ENCODE data around the gene HACE1.

DNA sequence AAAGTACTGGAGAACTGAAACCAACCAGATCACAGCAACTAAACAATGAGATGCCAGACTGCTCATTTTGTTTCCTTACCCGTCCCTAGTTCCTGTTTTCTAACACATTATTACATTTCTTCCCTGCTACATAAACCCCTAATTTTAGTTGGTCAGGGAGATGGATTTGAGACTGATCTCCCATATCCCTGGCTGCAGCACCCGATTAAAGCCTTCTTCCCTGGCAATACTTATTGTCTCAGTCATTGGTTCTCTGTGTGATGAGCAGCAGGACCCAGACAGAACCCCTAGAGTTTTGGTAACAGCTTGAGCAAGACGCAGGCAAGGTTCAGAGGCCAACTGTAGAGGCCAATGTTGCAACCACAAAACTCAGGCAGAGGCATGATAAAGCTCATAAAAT is 28.3 kb upstream of the HACE1 start:
- TF ChIP-seq POLR2A (IDR thresholded peaks at IDR 0.05) (no peak), POLR2AphosphoS5 (IDR thresholded peaks at IDR 0.05) (no peak)
- TF ChIP-seq, protein P1, sequence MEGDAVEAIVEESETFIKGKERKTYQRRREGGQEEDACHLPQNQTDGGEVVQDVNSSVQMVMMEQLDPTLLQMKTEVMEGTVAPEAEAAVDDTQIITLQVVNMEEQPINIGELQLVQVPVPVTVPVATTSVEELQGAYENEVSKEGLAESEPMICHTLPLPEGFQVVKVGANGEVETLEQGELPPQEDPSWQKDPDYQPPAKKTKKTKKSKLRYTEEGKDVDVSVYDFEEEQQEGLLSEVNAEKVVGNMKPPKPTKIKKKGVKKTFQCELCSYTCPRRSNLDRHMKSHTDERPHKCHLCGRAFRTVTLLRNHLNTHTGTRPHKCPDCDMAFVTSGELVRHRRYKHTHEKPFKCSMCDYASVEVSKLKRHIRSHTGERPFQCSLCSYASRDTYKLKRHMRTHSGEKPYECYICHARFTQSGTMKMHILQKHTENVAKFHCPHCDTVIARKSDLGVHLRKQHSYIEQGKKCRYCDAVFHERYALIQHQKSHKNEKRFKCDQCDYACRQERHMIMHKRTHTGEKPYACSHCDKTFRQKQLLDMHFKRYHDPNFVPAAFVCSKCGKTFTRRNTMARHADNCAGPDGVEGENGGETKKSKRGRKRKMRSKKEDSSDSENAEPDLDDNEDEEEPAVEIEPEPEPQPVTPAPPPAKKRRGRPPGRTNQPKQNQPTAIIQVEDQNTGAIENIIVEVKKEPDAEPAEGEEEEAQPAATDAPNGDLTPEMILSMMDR (IDR thresholded peaks at IDR 0.05 in 8 of 11, conservative IDR thresholded peaks at IDR 0.05 in 3 of 11): no peak

Measured in spleen (tissue), 7 donors.